HepG2 (cell line): Measurements from ENCODE around the gene RNU6-1. TPM values are rescaled to one million over a fixed set of nuclear protein-coding genes. Genes with fewer than 3 reads are reported as not detected.
A peak's percentile ranks its signal among the peaks of the same experiment; 100 is the strongest.

Experiments
- MAF1 ChIP-seq: sonication (generic); formaldehyde crosslinking; IDR thresholded peaks from 2 replicates; pipeline ENCODE4 v1.5.0; 2020; ENCODE audit warnings: missing genetic modification reagents, borderline replicate concordance
- NFKB2 ChIP-seq: sonication (generic); formaldehyde crosslinking; IDR thresholded peaks from 2 replicates; pipeline ENCODE4 v1.4.0; 2020; ENCODE audit warnings: missing genetic modification reagents, borderline replicate concordance
- NONO ChIP-seq, 2 experiments: fragments of 450-650 bp in 1 of 2; sonication (generic) in 1 of 2; formaldehyde crosslinking in 1 of 2; IDR thresholded peaks in 1 of 2; conservative IDR thresholded peaks in 1 of 2; 2 replicates each; pipeline versions ENCODE4 v1.6.1 to v1.8.0; 2017 to 2022; ENCODE audit warnings: mild to moderate bottlenecking in 1 of 2, missing genetic modification reagents in 1 of 2, moderate library complexity in 1 of 2
- TFDP1 ChIP-seq: IDR thresholded peaks from 2 replicates; pipeline ENCODE4 v1.6.1; 2016; ENCODE audit warnings: missing compliant biosample characterization, missing genetic modification reagents, borderline replicate concordance
- ZFP62 ChIP-seq: sonication (generic); formaldehyde crosslinking; IDR thresholded peaks from 2 replicates; pipeline ENCODE4 v1.4.0; 2020; ENCODE audit warnings: missing genetic modification reagents
- ZNF468 ChIP-seq: sonication (generic); formaldehyde crosslinking; IDR thresholded peaks from 2 replicates; pipeline ENCODE4 v1.8.0; 2022; ENCODE audit warnings: mild to moderate bottlenecking, moderate library complexity, missing genetic modification reagents
- ZNF709 ChIP-seq: sonication (generic); formaldehyde crosslinking; IDR thresholded peaks from 2 replicates; pipeline ENCODE4 v1.5.0; 2020; ENCODE audit warnings: mild to moderate bottlenecking, missing genetic modification reagents
- ZNF841 ChIP-seq: sonication (generic); formaldehyde crosslinking; IDR thresholded peaks from 2 replicates; pipeline ENCODE4 v1.8.1; 2023; ENCODE audit warnings: missing genetic modification reagents, borderline replicate concordance
- ZSCAN22 ChIP-seq: sonication (generic); formaldehyde crosslinking; IDR thresholded peaks from 2 replicates; pipeline ENCODE4 v1.4.0; 2020; ENCODE audit warnings: mild to moderate bottlenecking, missing genetic modification reagents
- ZSCAN29 ChIP-seq: sonication (generic); formaldehyde crosslinking; conservative IDR thresholded peaks from 2 replicates; pipeline ENCODE4 v1.4.0; 2020; ENCODE audit warnings: mild to moderate bottlenecking, missing genetic modification reagents
- polyA plus RNA-seq, 8 experiments: library from polyadenylated mRNA; depleted of rRNA in 3 of 8; stranded (reverse) in 7 of 8; unstranded in 1 of 8; fragments of >200 nt; fragmentation: Illumina TruSeq in 4 of 8; extraction: Trizol in 4 of 8; gene quantifications; 2 replicates each; pipeline versions ENCODE4 v1.2.1 to v1.2.3, GENCODE V29; 2011 to 2016; ENCODE audit warnings: low read depth in 4 of 8, missing spikeins in 1 of 8, mixed read lengths in 1 of 8; ENCODE audit not compliant: insufficient read depth in 1 of 8
- total RNA-seq, 5 experiments: library from RNA; depleted of rRNA; stranded (reverse); fragments of >200 nt; fragmentation: Illumina TruSeq; extraction: Trizol; gene quantifications; 2 replicates each; pipeline ENCODE4 v1.2.3, GENCODE V29; 2016; ENCODE audit warnings: low read depth in 1 of 5
- TF ChIP-seq, protein P1 (sequence below): sonication (generic); formaldehyde crosslinking; conservative IDR thresholded peaks from 2 replicates; pipeline ENCODE4 v1.8.0; 2022; ENCODE audit warnings: mild to moderate bottlenecking, moderate library complexity, missing genetic modification reagents
- TF ChIP-seq, protein P2 (sequence below): sonication (generic); formaldehyde crosslinking; IDR thresholded peaks from 2 replicates; pipeline ENCODE4 v1.4.0; 2020; ENCODE audit warnings: low read depth, missing genetic modification reagents

The RNU6-1 gene
- total and polyA plus RNA-seq, 2 of the 13 experiments (the other 11 are each of a cell fraction or from before 2014, with no cell fraction given): under 0.01 TPM; not detected in 1

- TF ChIP-seq, protein P1, sequence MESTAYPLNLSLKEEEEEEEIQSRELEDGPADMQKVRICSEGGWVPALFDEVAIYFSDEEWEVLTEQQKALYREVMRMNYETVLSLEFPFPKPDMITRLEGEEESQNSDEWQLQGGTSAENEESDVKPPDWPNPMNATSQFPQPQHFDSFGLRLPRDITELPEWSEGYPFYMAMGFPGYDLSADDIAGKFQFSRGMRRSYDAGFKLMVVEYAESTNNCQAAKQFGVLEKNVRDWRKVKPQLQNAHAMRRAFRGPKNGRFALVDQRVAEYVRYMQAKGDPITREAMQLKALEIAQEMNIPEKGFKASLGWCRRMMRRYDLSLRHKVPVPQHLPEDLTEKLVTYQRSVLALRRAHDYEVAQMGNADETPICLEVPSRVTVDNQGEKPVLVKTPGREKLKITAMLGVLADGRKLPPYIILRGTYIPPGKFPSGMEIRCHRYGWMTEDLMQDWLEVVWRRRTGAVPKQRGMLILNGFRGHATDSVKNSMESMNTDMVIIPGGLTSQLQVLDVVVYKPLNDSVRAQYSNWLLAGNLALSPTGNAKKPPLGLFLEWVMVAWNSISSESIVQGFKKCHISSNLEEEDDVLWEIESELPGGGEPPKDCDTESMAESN (CRISPR knock-in tag): 0 out of 2 replicates have a peak, but pooled peaks have one; percentile 29
- no peak for TF ChIP-seq ZSCAN29 (CRISPR knock-in tag)
- TF ChIP-seq ZNF841 (CRISPR knock-in tag): no peak
- 0 out of 2 replicates have a peak, but pooled peaks have one; percentile 18 for TF ChIP-seq TFDP1 (CRISPR knock-in tag)
- 0 out of 2 replicates have a peak, but pooled peaks have one; percentile 21 for TF ChIP-seq NFKB2 (CRISPR knock-in tag)
- no peak for TF ChIP-seq NONO (IDR thresholded peaks at IDR 0.05)
- 0 out of 2 replicates have a peak, but pooled peaks have one; percentile 43 for TF ChIP-seq NONO (CRISPR knock-in tag; conservative IDR thresholded peaks at IDR 0.05)
- TF ChIP-seq ZNF709 (CRISPR knock-in tag): 0 out of 2 replicates have a peak, but pooled peaks have one; percentile 8
- TF ChIP-seq, protein P2, sequence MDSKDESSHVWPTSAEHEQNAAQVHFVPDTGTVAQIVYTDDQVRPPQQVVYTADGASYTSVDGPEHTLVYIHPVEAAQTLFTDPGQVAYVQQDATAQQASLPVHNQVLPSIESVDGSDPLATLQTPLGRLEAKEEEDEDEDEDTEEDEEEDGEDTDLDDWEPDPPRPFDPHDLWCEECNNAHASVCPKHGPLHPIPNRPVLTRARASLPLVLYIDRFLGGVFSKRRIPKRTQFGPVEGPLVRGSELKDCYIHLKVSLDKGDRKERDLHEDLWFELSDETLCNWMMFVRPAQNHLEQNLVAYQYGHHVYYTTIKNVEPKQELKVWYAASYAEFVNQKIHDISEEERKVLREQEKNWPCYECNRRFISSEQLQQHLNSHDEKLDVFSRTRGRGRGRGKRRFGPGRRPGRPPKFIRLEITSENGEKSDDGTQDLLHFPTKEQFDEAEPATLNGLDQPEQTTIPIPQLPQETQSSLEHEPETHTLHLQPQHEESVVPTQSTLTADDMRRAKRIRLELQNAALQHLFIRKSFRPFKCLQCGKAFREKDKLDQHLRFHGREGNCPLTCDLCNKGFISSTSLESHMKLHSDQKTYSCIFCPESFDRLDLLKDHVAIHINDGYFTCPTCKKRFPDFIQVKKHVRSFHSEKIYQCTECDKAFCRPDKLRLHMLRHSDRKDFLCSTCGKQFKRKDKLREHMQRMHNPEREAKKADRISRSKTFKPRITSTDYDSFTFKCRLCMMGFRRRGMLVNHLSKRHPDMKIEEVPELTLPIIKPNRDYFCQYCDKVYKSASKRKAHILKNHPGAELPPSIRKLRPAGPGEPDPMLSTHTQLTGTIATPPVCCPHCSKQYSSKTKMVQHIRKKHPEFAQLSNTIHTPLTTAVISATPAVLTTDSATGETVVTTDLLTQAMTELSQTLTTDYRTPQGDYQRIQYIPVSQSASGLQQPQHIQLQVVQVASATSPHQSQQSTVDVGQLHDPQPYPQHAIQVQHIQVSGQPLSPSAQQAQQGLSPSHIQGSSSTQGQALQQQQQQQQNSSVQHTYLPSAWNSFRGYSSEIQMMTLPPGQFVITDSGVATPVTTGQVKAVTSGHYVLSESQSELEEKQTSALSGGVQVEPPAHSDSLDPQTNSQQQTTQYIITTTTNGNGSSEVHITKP: peak; percentile 96
- TF ChIP-seq ZSCAN22 (CRISPR knock-in tag): no peak
- no peak for TF ChIP-seq MAF1 (CRISPR knock-in tag)
- no peak for TF ChIP-seq ZFP62 (CRISPR knock-in tag)
- TF ChIP-seq ZNF468 (CRISPR knock-in tag): no peak
Observed at GRCh38 chr15:67843092-67843501, 3.3 kb upstream of the RNU6-1 start (continued).
